ENCODE measurements around the gene RIPOR3. TPM values are rescaled to one million over a fixed set of nuclear protein-coding genes. Genes with fewer than 3 reads are reported as not detected.
"Not testable (repeated sequence)": the region's sequence is repeated elsewhere in the genome, so short reads cannot be mapped to it uniquely, and the experiment has no call there.

The RIPOR3 gene
- polyA plus RNA-seq, 2 of the 4 experiments (the other 2 are of a cell fraction), result 0.03 to 0.06 TPM

DNA sequence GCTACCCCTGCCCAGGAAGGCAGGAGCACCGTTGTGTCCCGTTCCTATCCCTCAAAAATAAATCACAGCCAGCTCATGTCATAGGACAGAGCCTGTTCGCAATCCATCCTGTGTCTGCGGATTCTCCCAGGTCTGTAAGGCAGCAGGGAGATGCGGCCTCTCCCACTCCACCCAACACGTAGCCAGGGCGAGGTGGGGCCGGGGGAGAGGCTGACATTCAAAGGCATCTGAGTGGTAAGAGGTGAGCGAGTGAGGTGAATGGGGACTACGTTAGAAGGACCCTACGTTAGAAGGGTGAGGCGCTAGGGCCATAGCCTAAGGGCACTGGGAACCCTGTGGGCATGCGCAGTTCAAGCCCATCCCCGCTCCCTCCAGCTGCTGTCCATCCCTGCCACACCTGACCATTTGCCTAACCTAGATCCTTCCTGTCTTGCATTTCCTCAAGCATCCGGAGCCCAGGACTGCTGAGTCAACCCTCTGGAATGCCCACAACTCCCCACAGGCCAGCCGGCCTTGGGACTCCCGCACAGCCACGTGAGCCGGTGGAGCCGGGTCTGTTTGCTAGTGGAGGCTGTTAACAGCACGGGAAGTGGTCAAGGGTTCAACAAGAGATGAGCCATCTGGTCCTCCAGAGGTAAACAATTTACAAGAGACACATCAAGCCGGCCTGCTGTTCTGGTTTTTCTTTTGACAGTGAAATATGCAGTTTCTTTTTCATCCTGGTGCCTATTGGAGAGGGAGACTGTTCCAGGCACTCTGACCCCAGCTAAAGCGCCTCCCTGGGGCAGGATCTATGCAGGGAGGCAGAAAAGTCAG is 45.9 kb downstream of the RIPOR3 start (continued):
- TF ChIP-seq, protein P1, sequence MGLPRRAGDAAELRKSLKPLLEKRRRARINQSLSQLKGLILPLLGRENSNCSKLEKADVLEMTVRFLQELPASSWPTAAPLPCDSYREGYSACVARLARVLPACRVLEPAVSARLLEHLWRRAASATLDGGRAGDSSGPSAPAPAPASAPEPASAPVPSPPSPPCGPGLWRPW (IDR thresholded peaks at IDR 0.05), result no peak
- TF ChIP-seq SREBF2 (IDR thresholded peaks at IDR 0.05) (no peak), EP300 (IDR thresholded peaks at IDR 0.05) (peak; percentile 62 to 85; a peak in 3 of 5 replicates)
- TF ChIP-seq, protein P2, sequence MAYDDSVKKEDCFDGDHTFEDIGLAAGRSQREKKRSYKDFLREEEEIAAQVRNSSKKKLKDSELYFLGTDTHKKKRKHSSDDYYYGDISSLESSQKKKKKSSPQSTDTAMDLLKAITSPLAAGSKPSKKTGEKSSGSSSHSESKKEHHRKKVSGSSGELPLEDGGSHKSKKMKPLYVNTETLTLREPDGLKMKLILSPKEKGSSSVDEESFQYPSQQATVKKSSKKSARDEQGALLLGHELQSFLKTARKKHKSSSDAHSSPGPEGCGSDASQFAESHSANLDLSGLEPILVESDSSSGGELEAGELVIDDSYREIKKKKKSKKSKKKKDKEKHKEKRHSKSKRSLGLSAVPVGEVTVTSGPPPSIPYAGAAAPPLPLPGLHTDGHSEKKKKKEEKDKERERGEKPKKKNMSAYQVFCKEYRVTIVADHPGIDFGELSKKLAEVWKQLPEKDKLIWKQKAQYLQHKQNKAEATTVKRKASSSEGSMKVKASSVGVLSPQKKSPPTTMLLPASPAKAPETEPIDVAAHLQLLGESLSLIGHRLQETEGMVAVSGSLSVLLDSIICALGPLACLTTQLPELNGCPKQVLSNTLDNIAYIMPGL (CRISPR knock-in tag; IDR thresholded peaks at IDR 0.05; ENCODE audit: borderline replicate concordance), result no peak

DNA sequence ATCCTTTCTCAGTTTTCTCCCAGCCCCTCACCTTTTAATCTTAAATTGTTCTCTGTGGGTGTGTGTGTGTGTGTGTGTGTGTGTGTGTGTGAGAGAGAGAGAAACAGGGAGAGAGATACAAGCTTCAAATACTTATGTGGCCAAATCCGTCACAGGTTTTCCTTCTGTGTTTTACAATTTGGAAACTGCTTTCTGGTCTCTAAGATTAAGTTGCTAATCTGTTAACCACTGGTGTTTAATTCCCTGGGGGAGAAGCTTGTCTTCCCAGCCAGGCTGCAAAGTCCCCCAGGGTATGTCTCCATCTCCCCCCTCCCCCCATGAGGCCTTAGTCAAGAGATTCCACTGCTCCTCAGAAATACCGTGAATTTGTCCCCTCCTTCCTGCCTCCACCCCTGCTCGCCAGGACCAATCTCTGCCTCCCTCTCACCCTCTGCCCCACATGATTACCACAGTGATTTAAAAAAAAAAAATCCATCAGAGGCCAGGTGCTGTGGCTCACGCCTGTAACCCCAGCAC is 49.0 kb downstream of the RIPOR3 start:
- Histone ChIP-seq H3K4me3 (no peak overlapping the region), H3K4me2 (peak overlapping the region; percentile 52), H3K27ac (peak overlapping the region; percentile 61 to 95), H3K9me3 (peaks cover 10% of the 10 kb centered on the region), H3K4me1 (peaks cover 63% of the 10 kb centered on the region)
- FAIRE-seq (no peak), ATAC-seq (peak in 1 of 2 experiments; percentile 27; a peak in 2 of 6 replicates), DNase-seq (ENCODE audit: low read depth in 1 of 2, low spot score in 1 of 2) (peak in 1 of 2 experiments; percentile 80)
- 40% methylated on average over 4 of the region's 4 CpGs for WGBS (ENCODE audit: missing lambda C conversion rate)
- CTCF ChIA-PET, result interaction anchor here (0.5 to 14.0 kb wide), 9 partner anchors 18 to 452 kb away, joined by 3 to 172 read pairs (median 4); partner anchors contain the start of gene CEBPB
- TF ChIP-seq EHMT2 (IDR thresholded peaks at IDR 0.05; ENCODE audit: low read depth), result no peak
- TF ChIP-seq, protein P3, sequence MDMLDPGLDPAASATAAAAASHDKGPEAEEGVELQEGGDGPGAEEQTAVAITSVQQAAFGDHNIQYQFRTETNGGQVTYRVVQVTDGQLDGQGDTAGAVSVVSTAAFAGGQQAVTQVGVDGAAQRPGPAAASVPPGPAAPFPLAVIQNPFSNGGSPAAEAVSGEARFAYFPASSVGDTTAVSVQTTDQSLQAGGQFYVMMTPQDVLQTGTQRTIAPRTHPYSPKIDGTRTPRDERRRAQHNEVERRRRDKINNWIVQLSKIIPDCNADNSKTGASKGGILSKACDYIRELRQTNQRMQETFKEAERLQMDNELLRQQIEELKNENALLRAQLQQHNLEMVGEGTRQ (IDR thresholded peaks at IDR 0.05), result no peak
- TF ChIP-seq NFE2L2 (conservative IDR thresholded peaks at IDR 0.05; ENCODE audit: low read length), result no peak
- TF ChIP-seq HOXB5 (CRISPR knock-in tag; IDR thresholded peaks at IDR 0.05), result no peak
- TF ChIP-seq, protein P4, sequence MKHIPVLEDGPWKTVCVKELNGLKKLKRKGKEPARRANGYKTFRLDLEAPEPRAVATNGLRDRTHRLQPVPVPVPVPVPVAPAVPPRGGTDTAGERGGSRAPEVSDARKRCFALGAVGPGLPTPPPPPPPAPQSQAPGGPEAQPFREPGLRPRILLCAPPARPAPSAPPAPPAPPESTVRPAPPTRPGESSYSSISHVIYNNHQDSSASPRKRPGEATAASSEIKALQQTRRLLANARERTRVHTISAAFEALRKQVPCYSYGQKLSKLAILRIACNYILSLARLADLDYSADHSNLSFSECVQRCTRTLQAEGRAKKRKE (CRISPR knock-in tag; IDR thresholded peaks at IDR 0.05; ENCODE audit: low read depth), result no peak
- no peak for TF ChIP-seq HEYL (CRISPR knock-in tag; IDR thresholded peaks at IDR 0.05)
- POLR2A ChIA-PET, result no interaction called here

DNA sequence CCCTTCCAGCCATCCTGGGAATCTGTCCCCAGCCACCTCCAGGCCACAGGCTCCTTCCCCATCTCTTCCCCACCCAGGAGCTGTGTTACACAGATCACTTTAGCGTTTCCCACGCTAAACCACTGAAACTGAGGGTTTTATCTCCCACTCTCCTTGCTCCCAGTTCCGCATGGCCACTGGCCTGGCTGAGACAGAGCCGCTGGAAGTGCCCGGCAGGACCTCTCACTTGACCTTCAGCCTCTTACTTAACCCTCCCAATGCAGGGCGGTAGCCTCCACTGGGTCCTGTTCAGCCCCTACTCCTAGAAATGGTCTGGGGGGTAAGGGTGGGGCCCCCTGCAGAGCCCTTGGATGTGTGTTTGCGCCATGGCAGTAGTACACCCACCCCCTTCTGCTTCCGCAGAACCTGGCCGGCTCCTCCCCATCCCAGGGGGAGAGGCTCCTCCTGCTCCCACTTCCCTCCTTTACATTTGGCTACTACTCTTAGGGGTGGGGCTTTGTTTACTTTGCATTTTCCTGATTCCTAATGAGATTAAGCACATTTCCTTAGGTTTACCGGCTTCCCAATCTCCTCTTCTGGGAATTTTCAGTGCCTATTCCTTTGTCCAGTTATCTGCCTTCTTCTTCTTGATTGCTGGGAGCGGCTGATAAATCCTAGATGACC is 49.6 kb downstream of the RIPOR3 start:
- peak overlapping the region; percentile 61 to 95 for H3K27ac ChIP-seq
- POLR2A ChIA-PET, FAIRE-seq, H3K4me3 ChIP-seq, H3K9me3 ChIP-seq: not testable (repeated sequence)
- ATAC-seq, result peak in 1 of 2 experiments; percentile 39; a peak in 3 of 6 replicates
- CTCF ChIA-PET, result interaction anchor here (1.2 to 14.0 kb wide), 4 partner anchors 17 to 146 kb away, joined by 3 to 172 read pairs (median 12); no protein-coding TSS in a partner anchor
- 50% methylated on average over 10 of the region's 11 CpGs for WGBS (ENCODE audit: missing lambda C conversion rate)
- peak in 1 of 2 experiments; percentile 56 for DNase-seq (ENCODE audit: low read depth in 1 of 2, low spot score in 1 of 2)
- H3K4me1 ChIP-seq, result peaks cover 69% of the 10 kb centered on the region
- peak overlapping the region; percentile 52 for H3K4me2 ChIP-seq

DNA sequence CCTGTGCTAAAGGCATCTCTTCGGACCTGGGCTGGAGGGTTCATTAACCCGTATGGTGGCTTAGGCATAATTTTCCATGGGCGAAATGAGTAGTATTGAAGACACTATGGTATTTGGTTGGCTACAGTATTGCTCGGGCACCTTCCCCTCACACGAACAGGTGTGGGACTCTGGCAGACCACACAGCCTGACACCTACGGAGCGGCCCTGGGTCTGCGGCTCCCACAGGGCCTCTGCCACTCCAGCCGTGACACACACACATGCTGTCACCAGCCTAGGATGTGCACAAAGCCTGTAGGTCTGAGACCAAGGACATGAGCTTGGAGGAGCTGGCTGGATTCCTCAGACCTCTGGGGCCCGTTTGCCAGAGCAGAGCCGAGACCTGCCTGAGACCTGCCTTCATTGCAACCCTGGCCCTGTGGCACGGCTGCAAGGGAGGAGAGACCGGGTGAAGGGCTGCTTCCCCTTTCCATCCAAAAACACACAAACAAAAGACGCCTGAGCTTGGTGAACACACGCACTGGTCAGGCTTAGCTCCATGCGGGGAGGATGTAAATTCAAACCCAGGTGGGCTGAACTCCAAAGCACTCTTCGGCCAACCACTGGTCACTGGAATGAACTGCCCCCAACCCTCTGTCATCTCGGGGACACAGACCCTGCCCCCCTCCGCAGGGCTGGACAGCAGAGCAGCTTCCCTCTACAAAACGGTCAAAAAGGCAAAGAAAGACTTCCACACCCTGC is 51.2 kb downstream of the RIPOR3 start:
- H3K4me2 ChIP-seq; H3K9me3 ChIP-seq; FAIRE-seq; DNase-seq (ENCODE audit: low read depth in 1 of 2, low spot score in 1 of 2); H3K4me3 ChIP-seq: not testable (repeated sequence)
- ATAC-seq, result peak in 1 of 2 experiments; percentile 15; a peak in 1 of 6 replicates
- CTCF ChIA-PET, result interaction anchor here (0.7 to 14.0 kb wide), 6 partner anchors 15 to 139 kb away, joined by 3 to 172 read pairs (median 3); no protein-coding TSS in a partner anchor
- Histone ChIP-seq H3K4me1 (peaks cover 67% of the 10 kb centered on the region), H3K27ac (peak overlapping the region in 1 of 2 experiments; percentile 95; a peak in 4 of 6 replicates)
- 82% methylated on average over 12 of the region's 20 CpGs for WGBS (ENCODE audit: missing lambda C conversion rate)
- POLR2A ChIA-PET, result interaction anchor here (0.6 kb wide), 1 partner anchor 127 kb away, joined by 3 read pairs; no protein-coding TSS in a partner anchor
